Fibroblast of mammary gland (primary cell): ENCODE results near the gene ZNF830.
A peak's percentile ranks its signal among the peaks of the same experiment; 100 is the strongest.

ENCODE experiments used
- DNase-seq: peaks from one replicate; pipeline ENCODE4 v3.0.0-alpha.2; 2010; ENCODE audit warnings: low read depth
- H3K4me3 ChIP-seq: 2 replicates; pipeline ENCODE4 v1.5.1; 2011; ENCODE audit warnings: low read depth, mild to moderate bottlenecking, low read length, moderate library complexity; ENCODE audit not compliant: control insufficient read depth
- TF ChIP-seq, protein P1 (sequence below): conservative IDR thresholded peaks from 2 replicates; pipeline ENCODE4 v1.5.1; 2011; ENCODE audit warnings: low read depth, low read length, inconsistent platforms; ENCODE audit not compliant: control insufficient read depth, insufficient read depth

ZNF830 gene, protein sequence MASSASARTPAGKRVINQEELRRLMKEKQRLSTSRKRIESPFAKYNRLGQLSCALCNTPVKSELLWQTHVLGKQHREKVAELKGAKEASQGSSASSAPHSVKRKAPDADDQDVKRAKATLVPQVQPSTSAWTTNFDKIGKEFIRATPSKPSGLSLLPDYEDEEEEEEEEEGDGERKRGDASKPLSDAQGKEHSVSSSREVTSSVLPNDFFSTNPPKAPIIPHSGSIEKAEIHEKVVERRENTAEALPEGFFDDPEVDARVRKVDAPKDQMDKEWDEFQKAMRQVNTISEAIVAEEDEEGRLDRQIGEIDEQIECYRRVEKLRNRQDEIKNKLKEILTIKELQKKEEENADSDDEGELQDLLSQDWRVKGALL

DNA sequence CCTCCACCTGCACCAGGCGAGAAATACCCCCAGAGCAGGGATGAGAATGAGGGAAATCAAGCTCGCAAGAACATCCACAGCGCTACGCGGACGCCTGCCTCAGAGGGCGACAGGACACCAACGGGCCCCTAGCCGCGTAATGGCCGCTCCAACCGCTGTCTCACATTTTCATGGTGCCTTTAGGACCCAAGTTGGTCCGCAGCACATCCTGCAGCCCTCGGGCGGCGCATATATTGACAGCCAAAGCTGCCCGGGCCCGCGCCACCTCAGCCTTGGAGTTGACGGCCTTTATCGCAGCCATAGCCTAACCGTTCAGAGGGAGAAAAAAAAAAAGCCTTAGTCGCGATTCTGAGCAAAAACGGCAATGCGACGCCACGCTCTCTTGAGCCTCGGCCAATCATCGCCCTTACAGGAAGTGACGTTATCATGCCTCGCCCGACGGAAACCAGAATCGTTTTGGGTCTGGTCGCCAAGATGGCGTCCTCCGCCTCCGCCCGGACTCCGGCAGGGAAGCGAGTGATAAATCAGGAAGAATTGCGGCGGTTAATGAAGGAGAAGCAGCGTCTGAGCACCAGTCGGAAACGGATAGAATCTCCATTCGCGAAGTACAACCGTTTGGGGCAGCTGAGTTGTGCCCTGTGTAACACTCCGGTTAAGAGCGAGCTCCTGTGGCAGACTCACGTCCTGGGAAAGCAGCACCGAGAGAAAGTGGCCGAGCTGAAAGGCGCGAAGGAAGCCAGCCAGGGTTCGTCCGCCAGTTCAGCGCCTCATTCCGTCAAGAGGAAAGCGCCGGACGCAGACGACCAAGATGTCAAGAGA lies at the start of gene ZNF830, which contains the start of gene CCT6B:
TSS of gene ZNF830 (plus strand) at position 448 of the 819 bp plus-strand sequence. CDS start at position 475, 27 bp downstream.
TSS of gene CCT6B (minus strand) at position 368 of the 819 bp plus-strand sequence. CDS start at position 301, 67 bp downstream.
- H3K4me3 ChIP-seq: peak within 1 kb of the TSS; percentile 99
- peak; percentile 95 for DNase-seq
- TF ChIP-seq, protein P1, sequence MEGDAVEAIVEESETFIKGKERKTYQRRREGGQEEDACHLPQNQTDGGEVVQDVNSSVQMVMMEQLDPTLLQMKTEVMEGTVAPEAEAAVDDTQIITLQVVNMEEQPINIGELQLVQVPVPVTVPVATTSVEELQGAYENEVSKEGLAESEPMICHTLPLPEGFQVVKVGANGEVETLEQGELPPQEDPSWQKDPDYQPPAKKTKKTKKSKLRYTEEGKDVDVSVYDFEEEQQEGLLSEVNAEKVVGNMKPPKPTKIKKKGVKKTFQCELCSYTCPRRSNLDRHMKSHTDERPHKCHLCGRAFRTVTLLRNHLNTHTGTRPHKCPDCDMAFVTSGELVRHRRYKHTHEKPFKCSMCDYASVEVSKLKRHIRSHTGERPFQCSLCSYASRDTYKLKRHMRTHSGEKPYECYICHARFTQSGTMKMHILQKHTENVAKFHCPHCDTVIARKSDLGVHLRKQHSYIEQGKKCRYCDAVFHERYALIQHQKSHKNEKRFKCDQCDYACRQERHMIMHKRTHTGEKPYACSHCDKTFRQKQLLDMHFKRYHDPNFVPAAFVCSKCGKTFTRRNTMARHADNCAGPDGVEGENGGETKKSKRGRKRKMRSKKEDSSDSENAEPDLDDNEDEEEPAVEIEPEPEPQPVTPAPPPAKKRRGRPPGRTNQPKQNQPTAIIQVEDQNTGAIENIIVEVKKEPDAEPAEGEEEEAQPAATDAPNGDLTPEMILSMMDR: no peak

DNA sequence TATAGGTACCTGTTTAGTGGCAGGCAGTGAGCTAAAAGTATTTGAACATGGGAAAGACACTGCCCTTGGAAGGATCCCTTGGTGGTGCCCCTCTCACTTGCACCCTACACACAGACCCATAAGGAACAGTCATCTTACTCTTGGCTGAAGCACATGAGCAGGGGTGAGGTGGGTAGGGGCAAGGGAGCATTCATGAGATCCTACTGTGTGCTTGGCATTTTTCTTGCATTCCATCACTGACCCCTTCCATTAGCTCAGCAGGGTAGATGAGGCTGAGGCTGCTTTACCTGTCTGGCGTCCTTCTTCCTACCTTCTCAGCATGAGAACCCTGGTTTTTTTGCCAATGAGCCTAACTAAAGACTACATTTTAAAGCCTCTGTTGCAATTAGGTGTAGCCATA lies 48.3 kb upstream of the ZNF830 start:
- no peak for DNase-seq
- H3K4me3 ChIP-seq: no peak overlapping the region
- TF ChIP-seq, protein P1: no peak

- TF ChIP-seq, protein P1: no peak
- H3K4me3 ChIP-seq: no peak overlapping the region
- DNase-seq: no peak
Observed at GRCh38 chr17:34916120-34916519, 45.2 kb upstream of the ZNF830 start.

DNA sequence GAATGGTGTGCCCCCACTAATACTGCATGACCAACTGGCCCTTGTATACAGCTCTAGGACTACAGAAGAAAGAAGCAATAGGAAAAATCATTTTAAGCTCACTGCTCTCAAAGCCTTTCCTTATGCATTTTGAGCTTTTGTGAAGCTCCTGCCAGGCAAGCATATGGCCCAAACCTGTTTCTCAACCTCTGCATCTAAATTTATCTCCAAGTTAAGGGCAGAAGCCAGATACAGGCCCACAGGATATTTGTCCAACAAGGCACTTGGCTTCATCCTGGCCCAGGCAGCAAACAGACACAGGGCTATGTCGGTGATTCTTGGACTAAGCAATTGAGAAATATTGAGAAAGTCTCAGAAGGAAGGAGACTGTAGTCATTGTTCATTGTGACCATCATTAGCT lies 44.0 kb upstream of the ZNF830 start:
- TF ChIP-seq, protein P1: no peak
- H3K4me3 ChIP-seq: no peak overlapping the region
- DNase-seq: no peak

- TF ChIP-seq, protein P1: no peak
- no peak overlapping the region for H3K4me3 ChIP-seq
- no peak for DNase-seq
Observed at GRCh38 chr17:34920676-34921075, 40.7 kb upstream of the ZNF830 start.

- H3K4me3 ChIP-seq: no peak overlapping the region
- no peak for DNase-seq
- TF ChIP-seq, protein P1: no peak
Observed at GRCh38 chr17:34926661-34927060, 34.7 kb upstream of the ZNF830 start.
